GM08714 (cell line): ENCODE measurements around the gene SLC5A2.
"Not testable (repeated sequence)": the region's sequence is repeated elsewhere in the genome, so short reads cannot be mapped to it uniquely, and the experiment has no call there.

Source experiments
- H3K4me3 ChIP-seq: fragments of 200-500 bp; sonication (Bioruptor generic); 2 replicates; pipeline ENCODE4 v1.5.1; 2014; ENCODE audit warnings: mild to moderate bottlenecking, low read length, inconsistent platforms
- ZNF274 ChIP-seq: IDR thresholded peaks from 2 replicates; pipeline ENCODE4 v1.6.1; 2012; ENCODE audit warnings: mild to moderate bottlenecking, low read depth, low read length

SLC5A2 gene

DNA sequence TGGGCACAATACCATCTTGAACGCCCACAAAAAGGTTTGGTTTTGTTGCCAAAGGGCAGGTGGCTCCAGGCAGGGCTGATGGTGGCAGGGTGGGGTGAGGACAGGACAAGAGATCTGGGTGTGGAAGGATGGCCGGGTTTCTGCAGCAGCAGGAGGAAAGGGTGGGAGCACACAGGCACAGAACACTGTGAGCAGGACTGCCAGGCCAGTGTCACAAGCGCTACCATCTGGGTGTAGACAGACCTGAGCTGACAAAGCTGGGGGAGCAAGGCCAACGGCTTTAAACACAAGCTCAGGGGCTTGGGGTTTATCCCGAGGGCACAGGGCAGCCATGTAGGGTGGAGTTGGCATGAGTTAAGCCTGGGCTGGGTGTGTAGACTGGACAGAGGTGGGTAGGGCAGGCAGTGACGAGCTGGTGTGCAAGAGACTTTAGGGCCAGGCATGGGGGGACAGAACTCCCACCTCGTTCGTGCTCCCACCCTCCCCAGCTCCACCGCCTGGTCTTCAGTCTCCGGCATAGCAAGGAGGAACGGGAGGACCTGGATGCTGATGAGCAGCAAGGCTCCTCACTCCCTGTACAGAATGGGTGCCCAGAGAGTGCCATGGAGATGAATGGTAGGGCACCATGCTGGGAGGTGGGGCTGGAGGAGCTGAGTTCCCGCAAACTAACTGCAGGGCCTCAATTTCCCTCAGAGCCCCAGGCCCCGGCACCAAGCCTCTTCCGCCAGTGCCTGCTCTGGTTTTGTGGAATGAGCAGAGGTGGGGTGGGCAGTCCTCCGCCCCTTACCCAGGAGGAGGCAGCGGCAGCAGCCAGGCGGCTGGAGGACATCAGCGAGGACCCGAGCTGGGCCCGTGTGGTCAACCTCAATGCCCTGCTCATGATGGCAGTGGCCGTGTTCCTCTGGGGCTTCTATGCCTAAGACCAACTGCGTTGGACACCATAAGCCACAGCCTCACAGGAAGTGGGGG is 7.0 kb downstream of the SLC5A2 start:
- no peak for TF ChIP-seq ZNF274
- no peak overlapping the region for H3K4me3 ChIP-seq

DNA sequence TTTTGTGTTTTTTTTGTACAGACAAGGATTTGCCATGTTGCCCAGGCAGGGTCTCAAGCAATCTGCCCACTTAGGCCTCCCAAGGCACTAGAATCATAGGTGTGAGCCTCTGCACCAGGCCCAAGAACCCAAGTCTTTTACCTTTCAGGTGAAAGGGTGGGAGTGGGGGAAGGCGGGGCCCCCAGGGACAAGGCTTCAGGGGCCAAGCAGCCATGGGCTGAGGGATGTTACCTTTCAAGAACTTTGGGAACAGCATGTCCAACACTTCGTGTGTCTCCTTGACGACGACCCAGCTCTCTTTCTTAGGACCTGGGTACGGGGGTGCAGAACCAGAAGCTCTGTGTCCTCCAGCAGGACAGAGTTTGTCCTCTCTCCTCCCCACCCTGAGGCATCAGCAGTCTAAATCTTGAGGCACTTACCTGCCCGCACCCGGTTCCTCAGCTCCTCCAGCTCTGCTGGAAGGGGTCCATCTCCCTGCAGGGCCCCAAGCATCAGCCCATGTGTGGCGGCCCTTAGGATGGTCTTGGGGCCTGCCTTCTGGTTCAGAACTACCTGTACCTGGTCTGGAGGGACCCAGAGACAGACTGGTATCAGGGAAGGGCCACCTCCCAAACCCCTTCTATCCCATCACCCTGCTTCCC is 9.0 kb downstream of the SLC5A2 start:
- no peak for TF ChIP-seq ZNF274
- H3K4me3 ChIP-seq: no peak overlapping the region

DNA sequence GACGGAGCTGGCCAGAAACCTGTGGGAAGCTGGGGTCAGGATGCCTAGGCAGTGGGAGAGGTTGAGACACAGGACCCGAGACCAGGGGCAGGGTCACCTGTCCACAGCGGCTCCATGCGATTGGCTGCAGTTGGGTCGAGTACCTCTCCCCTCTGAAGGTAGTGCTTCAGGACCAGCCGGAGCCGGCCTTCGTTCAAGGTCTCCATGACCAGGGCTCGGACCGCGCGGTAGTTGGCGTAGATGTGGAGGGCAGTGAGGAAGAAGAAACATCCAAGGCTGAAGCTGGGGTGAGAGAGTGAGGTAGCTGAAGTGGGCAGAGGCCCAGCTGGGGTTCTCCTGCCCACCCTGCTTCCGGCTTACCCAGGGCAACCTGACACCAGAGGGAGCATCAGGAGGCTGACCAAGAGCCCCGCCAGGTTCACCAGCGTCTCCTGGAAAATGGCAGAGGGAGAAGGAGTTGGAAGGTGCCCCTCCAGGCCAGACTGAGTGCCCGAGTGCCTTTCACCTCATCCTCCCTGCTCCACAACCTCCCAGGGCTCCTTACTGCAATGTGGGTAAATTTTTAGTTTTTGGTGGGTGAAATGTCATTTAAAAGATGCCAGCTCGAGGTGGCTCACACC is 10.7 kb downstream of the SLC5A2 start:
- no peak for TF ChIP-seq ZNF274
- no peak overlapping the region for H3K4me3 ChIP-seq

DNA sequence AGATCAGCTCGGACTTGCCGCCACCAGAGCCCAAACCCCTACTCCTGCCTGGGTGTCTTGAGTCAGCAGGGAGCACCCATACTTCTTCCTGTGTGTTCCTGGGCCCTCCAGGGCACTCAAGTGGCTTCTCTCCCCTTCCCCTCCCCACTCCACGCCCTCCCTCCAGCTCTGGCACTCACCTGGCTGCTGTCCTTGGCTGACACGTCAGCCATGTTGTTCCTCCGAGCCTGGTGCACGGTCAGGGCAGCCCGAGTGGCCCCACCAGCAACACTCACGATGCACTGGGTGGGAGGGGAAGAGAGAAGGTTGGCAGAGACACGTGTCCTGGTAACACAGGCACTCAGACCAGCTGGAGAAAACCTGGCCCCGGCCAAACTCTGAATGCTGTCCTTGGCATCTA is 13.7 kb downstream of the SLC5A2 start:
- TF ChIP-seq ZNF274: no peak
- H3K4me3 ChIP-seq: no peak overlapping the region

DNA sequence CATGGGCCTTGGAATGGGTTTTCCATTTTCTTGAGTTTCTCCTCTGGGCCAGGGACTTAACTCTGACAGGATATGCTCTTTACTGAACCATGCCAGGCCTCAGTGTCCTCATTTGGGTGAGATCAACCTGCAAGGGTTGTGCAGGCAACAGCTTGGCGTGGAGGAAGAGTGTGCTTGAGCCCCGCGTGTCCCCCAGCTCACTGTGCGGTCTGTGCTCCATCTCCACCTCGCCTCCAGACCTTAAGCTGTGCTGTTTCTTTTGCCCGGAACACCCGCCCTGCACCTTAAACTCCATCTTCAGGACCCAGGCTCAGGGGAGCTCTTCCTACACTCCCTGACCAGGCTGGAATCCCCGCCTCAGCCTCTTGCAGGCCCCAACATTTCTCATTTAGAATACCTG is 15.6 kb downstream of the SLC5A2 start:
- H3K4me3 ChIP-seq: no peak overlapping the region
- no peak for TF ChIP-seq ZNF274

DNA sequence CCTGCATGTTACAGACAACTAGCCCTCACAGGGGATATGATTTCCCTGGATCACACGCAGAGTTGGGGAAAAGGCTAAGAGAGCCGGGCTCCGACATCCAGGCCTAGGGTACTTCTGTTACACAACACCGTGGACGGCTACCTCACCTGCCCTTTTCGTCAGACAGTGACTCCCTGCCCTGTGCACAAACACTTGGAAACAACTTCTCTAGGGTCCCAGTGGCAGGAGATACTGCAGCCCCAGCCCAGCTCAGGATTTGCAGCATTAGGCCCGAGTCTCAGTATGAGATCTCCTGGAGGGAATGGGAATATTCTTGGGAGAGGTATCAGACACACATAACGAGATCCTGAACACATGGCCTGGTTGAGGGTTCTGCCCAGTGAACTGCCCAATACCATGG is 17.0 kb downstream of the SLC5A2 start:
- TF ChIP-seq ZNF274: no peak
- no peak overlapping the region for H3K4me3 ChIP-seq

DNA sequence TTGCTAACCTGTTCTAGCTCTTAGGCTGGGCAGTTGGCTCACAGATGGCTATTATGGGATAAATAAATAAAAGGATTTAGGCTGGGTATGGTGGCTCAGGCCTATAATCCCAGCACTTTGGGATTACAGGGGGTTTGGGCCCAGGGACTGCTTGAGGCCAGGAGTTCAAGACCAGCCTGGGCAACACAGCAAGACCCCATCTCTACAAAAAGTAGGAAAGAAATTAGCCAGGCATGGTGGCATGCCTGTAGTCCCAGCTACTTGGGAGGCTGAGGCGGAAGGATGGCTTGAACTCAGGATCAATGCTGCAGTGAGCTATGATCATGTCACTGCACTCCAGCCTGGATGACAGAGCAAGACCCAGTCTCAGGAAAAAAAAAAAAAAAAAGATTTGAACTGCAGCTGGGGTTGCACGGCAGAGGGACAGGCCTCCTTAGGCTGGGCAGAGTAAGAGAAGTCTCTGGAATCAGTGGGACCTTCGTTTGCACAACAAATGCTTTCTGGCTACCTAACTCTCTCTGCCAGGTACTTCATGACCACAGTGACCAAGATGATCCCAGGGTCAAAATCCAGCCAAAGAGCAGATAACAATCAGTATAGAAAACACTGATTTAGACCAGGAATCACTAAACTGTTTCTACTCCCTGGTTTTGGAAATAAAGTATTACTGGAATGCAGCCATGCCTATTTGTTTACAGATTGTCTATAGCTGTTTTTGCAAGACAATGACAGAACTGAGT is 18.5 kb downstream of the SLC5A2 start:
- no peak for TF ChIP-seq ZNF274
- H3K4me3 ChIP-seq: no peak overlapping the region

DNA sequence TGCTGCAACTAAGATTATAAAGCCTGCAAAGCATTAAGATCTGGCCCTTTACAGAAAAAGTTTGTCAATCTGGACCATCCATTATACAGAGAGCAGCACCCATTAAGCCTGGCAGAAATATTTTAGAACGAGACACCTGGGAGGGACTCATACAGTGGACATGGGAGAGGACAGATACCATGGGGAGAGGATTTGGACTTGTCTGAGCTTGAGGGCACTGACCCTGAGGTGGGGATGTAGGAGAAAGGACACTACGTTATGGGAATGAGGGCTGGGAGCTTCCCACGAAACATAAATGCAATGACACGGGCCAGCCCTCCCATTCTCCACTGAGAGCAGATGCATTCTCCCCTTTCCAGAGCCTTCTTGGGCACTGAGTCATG is 19.0 kb downstream of the SLC5A2 start:
- no peak for TF ChIP-seq ZNF274
- no peak overlapping the region for H3K4me3 ChIP-seq

DNA sequence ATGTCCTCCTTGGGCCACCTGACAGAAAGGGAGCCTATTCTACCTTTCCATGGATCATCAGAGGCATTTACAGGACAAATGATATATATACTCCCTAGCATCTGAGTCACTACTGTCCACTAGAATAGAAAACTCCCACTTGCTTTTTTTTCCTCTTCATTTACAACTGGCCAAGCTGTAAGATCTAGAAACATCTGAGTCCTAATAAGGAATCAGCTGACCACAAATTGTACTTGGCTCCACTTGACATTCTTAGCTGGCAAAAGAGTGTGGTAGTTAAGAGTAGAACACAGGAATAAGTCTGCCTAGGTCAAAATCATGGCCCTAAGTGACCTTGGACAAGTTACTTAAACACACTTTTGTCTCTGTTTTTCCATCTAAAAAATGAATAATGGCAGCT is 20.1 kb downstream of the SLC5A2 start:
- no peak overlapping the region for H3K4me3 ChIP-seq
- TF ChIP-seq ZNF274: no peak

DNA sequence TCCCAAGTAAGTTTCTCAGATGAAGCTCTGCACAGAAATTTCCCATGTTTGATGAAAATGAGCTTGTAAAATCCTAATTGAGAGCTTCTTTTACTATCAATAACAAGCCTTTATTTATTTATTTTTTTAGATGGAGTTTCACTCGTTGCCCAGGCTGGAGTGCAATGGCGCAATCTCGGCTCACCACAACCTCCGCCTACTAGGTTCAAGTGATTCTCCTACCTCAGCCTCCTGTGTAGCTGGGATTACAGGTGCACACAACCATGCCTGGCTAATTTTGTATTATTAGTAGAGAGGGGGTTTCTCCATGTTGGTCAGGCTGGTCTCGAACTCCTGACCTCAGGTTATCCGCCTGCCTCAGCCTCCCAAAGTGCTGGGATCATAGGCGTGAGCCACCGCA is 20.6 kb downstream of the SLC5A2 start:
- not testable (repeated sequence) for H3K4me3 ChIP-seq

DNA sequence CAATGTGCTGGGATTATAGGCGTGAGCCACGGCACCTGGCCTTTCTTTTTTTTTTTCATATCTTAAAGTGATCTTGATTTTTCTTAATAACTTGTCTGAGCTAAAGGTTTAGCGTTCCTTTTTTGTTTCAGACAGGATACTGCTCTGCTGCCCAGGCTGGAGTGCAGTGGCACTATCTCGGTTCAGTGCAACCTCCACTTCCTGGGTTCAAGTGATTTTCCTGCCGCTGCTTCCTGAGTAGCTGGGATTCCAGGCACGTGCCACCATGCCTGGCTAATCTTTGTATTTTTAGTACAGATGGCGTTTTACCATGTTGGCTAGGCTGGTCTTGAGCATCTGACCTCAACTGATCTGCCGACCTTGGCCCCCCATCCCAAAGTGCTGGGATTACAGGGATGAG is 21.2 kb downstream of the SLC5A2 start:
- no peak for TF ChIP-seq ZNF274
- H3K4me3 ChIP-seq: no peak overlapping the region

DNA sequence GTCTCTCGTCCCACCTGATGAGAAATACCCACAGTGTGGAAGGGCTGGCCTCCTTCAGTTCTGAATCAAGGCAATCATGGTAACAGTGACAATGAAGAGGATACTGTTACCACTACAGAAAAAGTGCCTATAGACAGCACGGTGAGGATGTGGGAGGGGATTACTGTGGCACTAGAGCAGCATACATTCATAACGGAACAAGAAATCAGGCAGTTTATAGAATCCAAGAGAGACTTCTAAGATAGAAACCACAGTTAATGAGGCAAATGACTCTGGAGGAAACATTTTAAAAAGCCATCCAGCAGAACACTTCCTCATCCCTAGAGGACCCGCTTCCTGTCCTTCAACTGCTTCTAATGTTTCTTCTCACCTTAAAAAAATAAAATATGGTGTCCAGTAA is 22.6 kb downstream of the SLC5A2 start:
- no peak overlapping the region for H3K4me3 ChIP-seq
- TF ChIP-seq ZNF274: no peak

DNA sequence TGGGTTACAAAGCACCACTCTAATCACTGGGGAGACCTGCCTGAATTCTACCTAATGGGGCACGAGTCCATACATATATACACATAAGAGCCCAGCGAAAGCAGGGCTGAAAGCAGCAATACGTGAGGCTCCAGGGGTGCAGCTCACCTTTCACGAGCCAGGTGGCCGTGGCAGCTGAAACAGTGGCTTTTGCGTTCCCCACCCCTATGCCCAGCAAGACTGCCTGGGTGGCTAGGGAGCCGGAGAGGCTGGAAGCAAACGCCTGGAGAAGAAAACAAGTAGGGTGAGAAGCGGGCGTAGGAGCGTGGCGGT is 24.6 kb downstream of the SLC5A2 start:
- peak overlapping the region; percentile 95 for H3K4me3 ChIP-seq
- TF ChIP-seq ZNF274: no peak

DNA sequence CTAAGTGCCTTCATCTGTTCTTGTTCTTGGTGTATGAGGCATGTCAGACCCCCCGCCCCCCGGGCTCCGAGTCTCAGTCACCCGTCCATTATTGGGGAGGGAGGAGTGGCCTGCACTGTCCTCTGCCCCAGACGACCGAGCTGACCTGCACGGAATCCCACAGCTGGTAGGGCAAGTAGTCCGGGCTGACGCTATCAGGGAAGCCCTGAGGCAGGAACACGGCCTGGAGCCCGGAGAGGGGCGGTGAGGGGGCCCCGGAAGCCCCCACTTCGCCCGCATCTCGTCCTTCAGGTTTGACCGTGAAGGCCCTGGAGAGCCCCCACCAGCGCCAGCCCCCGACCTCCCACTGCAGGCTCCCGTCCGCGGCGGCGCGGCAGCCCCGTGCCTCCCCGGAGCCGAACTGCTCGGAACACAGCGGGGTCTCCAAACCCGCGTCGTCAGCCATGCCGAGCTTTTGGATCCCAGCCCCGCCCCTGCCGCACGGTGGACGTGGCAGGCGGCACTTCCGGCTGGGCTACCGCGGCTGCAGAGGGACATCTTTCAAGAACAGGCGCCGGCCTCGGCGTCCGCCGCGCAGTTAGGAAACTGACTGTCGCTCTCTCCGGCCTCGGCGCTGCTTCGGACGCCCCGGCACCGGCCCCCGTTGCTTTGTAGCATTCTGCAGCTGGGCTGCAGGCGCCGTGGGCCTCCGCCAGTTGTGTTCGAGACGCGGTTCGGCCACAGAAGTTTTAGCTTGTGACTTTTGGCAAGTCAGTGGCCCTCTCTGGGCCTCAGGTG is 25.2 kb downstream of the SLC5A2 start, which contains the start of gene RUSF1:
Gene RUSF1, minus strand, starts transcription at position 463 of the 777 bp plus-strand sequence. Its CDS starts 18 bp downstream, at position 445.
- peak within 1 kb of the TSS; percentile 95 for H3K4me3 ChIP-seq
- TF ChIP-seq ZNF274: no peak
